GM12891 (cell line): ENCODE results near the gene NBEA.

Experiments
- POLR2A ChIP-seq: IDR thresholded peaks from 2 replicates; pipeline ENCODE4 v1.6.1; 2011; ENCODE audit warnings: low read depth, low read length, control low read depth
- POLR2AphosphoS5 ChIP-seq: IDR thresholded peaks from 2 replicates; pipeline ENCODE4 v1.6.1; 2011; ENCODE audit warnings: low read depth, low read length, control low read depth
- POU2F2 ChIP-seq: IDR thresholded peaks from 2 replicates; pipeline ENCODE4 v1.6.1; 2011; ENCODE audit warnings: low read depth, mild to moderate bottlenecking, control low read depth, low read length, moderate library complexity

DNA sequence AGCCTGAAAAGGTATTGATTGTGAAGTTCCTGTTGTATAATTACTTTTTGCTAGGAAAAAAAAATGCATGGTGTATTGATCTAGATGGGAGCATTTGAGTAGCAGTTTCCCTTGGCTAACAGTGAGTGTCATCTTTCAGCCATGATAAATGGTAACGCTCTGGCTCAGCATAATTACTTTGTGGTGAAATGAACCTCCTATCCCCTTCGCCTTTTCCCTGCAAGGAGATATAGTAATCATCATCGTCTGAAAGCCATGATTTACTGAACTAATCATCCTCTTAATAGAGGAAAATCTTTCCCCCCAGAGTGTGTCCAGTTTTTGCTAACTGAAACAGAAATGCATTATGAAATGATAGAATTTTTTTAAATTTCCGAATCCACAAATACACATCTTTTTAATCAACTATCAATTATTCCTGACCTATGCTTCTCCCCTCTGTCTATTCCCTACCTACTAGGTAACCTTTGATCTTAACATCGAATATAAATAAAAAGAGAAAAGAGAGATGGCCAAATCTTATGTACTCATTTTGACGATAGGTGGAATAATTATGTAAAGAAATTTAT is 445.7 kb downstream of the NBEA start:
- TF ChIP-seq POLR2AphosphoS5 (no peak), POLR2A (no peak), POU2F2 (no peak)
